Loucy (cell line): ENCODE results near the gene ZNF91.

Experiments
- H2AFZ ChIP-seq: fragments of 200-600 bp; sonication (generic); 2 replicates; pipeline ENCODE4 v1.6.0; 2016; ENCODE audit warnings: antibody characterized with exemption, mild to moderate bottlenecking, low read length, moderate library complexity
- H3F3A ChIP-seq: fragments of 200-600 bp; 2 replicates; pipeline ENCODE4 v1.6.0; 2016; ENCODE audit warnings: antibody characterized with exemption, low read depth, mild to moderate bottlenecking
- H3K27me3 ChIP-seq: fragments of 200-600 bp; sonication (generic); 2 replicates; pipeline ENCODE4 v1.6.1; 2014; ENCODE audit warnings: low read length, mild to moderate bottlenecking; ENCODE audit not compliant: insufficient read depth, poor library complexity, severe bottlenecking
- H3K36me3 ChIP-seq: fragments of 200-600 bp; sonication (generic); 2 replicates; pipeline ENCODE4 v1.6.1; 2016; ENCODE audit warnings: low read length; ENCODE audit not compliant: insufficient read depth
- H3K4me1 ChIP-seq: fragments of 200-600 bp; sonication (generic); 2 replicates; pipeline ENCODE4 v1.5.1; 2014; ENCODE audit warnings: low read length, mild to moderate bottlenecking; ENCODE audit not compliant: insufficient read depth, poor library complexity, severe bottlenecking
- H3K4me2 ChIP-seq: fragments of 200-600 bp; sonication (generic); 2 replicates; pipeline ENCODE4 v1.6.0; 2014; ENCODE audit warnings: antibody characterized with exemption, low read length, low read depth, mild to moderate bottlenecking; ENCODE audit not compliant: poor library complexity, severe bottlenecking
- H3K4me3 ChIP-seq: fragments of 200-600 bp; sonication (generic); 2 replicates; pipeline ENCODE4 v1.5.1; 2014; ENCODE audit warnings: low read length, mild to moderate bottlenecking, mixed read lengths; ENCODE audit not compliant: poor library complexity, severe bottlenecking
- H3K79me2 ChIP-seq: fragments of 200-600 bp; sonication (generic); 2 replicates; pipeline ENCODE4 v1.6.1; 2014; ENCODE audit warnings: low read length; ENCODE audit not compliant: insufficient read depth
- H3K9ac ChIP-seq: fragments of 200-600 bp; sonication (generic); 2 replicates; pipeline ENCODE4 v1.6.0; 2014; ENCODE audit warnings: mild to moderate bottlenecking, low read depth, low read length, moderate library complexity; ENCODE audit not compliant: poor library complexity, severe bottlenecking
- H3K9me2 ChIP-seq: fragments of 200-600 bp; sonication (generic); replicated peaks from 2 replicates; pipeline ENCODE4 v1.6.1; 2016; ENCODE audit warnings: low read depth, low read length, mixed read lengths
- H3K9me3 ChIP-seq: fragments of 200-600 bp; sonication (generic); 2 replicates; pipeline ENCODE4 v1.6.1; 2014; ENCODE audit warnings: mild to moderate bottlenecking, antibody characterized with exemption, low read length, low read depth; ENCODE audit not compliant: insufficient read depth
- H4K20me1 ChIP-seq: fragments of 200-600 bp; sonication (generic); 2 replicates; pipeline ENCODE4 v1.6.0; 2014; ENCODE audit warnings: antibody characterized with exemption, low read length, mild to moderate bottlenecking; ENCODE audit not compliant: insufficient read depth, poor library complexity, severe bottlenecking
- CTCF ChIP-seq: fragments of 200-600 bp; sonication (generic); conservative IDR thresholded peaks from 2 replicates; pipeline ENCODE4 v1.5.1; 2014; ENCODE audit warnings: mild to moderate bottlenecking, antibody characterized with exemption, low read length
- EZH2phosphoT487 ChIP-seq: fragments of 200-600 bp; IDR thresholded peaks from 2 replicates; pipeline ENCODE4 v1.6.1; 2018; ENCODE audit warnings: antibody characterized with exemption, mild to moderate bottlenecking, moderate library complexity, borderline replicate concordance

The ZNF91 gene

GRCh38 chr19:23407616-23408133 lies 12.4 kb upstream of the ZNF91 start:
- no peaks in the 10 kb centered on the region for H4K20me1 ChIP-seq
- H3K4me2 ChIP-seq: no peak overlapping the region
- no peaks in the 10 kb centered on the region for H3K79me2 ChIP-seq
- H3K27me3 ChIP-seq: no peaks in the 10 kb centered on the region
- peaks cover 12% of the 10 kb centered on the region; the same call in 1 of the 2 replicates for H3K9me3 ChIP-seq
- H3K4me1 ChIP-seq: no peaks in the 10 kb centered on the region
- no peak overlapping the region for H2AFZ ChIP-seq
- no peaks in the 10 kb centered on the region for H3K9me2 ChIP-seq
- TF ChIP-seq EZH2phosphoT487: no peak
- TF ChIP-seq CTCF: no peak
- H3K36me3 ChIP-seq: no peaks in the 10 kb centered on the region
- no peak overlapping the region for H3K9ac ChIP-seq
- no peaks in the 10 kb centered on the region for H3F3A ChIP-seq
- H3K4me3 ChIP-seq: no peak overlapping the region

GRCh38 chr19:23406721-23407120 lies 11.4 kb upstream of the ZNF91 start:
- H3K9me2 ChIP-seq: no peaks in the 10 kb centered on the region
- no peaks in the 10 kb centered on the region for H3K79me2 ChIP-seq
- no peak for TF ChIP-seq CTCF
- TF ChIP-seq EZH2phosphoT487: no peak
- no peak overlapping the region for H3K4me3 ChIP-seq
- H3K4me1 ChIP-seq: no peaks in the 10 kb centered on the region
- no peak overlapping the region for H3K4me2 ChIP-seq
- H2AFZ ChIP-seq: no peak overlapping the region
- no peaks in the 10 kb centered on the region for H4K20me1 ChIP-seq
- H3F3A ChIP-seq: no peaks in the 10 kb centered on the region
- H3K27me3 ChIP-seq: no peaks in the 10 kb centered on the region
- no peak overlapping the region for H3K9ac ChIP-seq
- peaks cover 12% of the 10 kb centered on the region; the same call in 1 of the 2 replicates for H3K9me3 ChIP-seq
- H3K36me3 ChIP-seq: no peaks in the 10 kb centered on the region

GRCh38 chr19:23406091-23406490 lies 10.8 kb upstream of the ZNF91 start:
- no peaks in the 10 kb centered on the region for H3K36me3 ChIP-seq
- no peaks in the 10 kb centered on the region for H3K79me2 ChIP-seq
- H4K20me1 ChIP-seq: no peaks in the 10 kb centered on the region

More at GRCh38 chr19:23406091-23406490, 10.8 kb upstream of the ZNF91 start:
- no peak for TF ChIP-seq CTCF
- no peak for TF ChIP-seq EZH2phosphoT487
- Histone ChIP-seq H3K4me3 (no peak overlapping the region), H3F3A (no peaks in the 10 kb centered on the region), H3K9ac (no peak overlapping the region), H3K27me3 (no peaks in the 10 kb centered on the region), H3K4me1 (no peaks in the 10 kb centered on the region), H3K9me2 (no peaks in the 10 kb centered on the region), H3K9me3 (peaks cover 12% of the 10 kb centered on the region; the same call in 1 of the 2 replicates), H2AFZ (no peak overlapping the region), H3K4me2 (no peak overlapping the region)
